T follicular helper cell (primary cell): ENCODE results near the gene CDK3.

Experiments used
- DNase-seq: peaks from one replicate; pipeline ENCODE4 v3.0.0-alpha.2; 2020; ENCODE audit warnings: low read depth

CDK3 gene

GRCh38 chr17:75991396-75991795 is 9.3 kb upstream of the CDK3 start:
- DNase-seq = no peak

GRCh38 chr17:75994802-75995370 is 5.8 kb upstream of the CDK3 start:
- no peak for DNase-seq

GRCh38 chr17:75995385-75995925 is 5.2 kb upstream of the CDK3 start:
- no peak for DNase-seq

- no peak for DNase-seq
Measured at GRCh38 chr17:75996665-75997590, 3.7 kb upstream of the CDK3 start.

GRCh38 chr17:75998327-75998795 is 2.3 kb upstream of the CDK3 start:
- DNase-seq = no peak

GRCh38 chr17:76000016-76000754 is 470 bp upstream of the CDK3 start:
- peak; percentile 38 for DNase-seq

- no peak for DNase-seq
Measured at GRCh38 chr17:76002100-76002499, 1.4 kb downstream of the CDK3 start.

GRCh38 chr17:76003915-76004314 is 3.3 kb downstream of the CDK3 start:
- DNase-seq = no peak

- DNase-seq = no peak
Measured at GRCh38 chr17:76004750-76005262, 4.2 kb downstream of the CDK3 start.

GRCh38 chr17:76005263-76006149 is 4.9 kb downstream of the CDK3 start:
- DNase-seq = peak; percentile 70

GRCh38 chr17:76007131-76007849 is 6.6 kb downstream of the CDK3 start:
- DNase-seq = no peak

- no peak for DNase-seq
Measured at GRCh38 chr17:76007850-76008165, 7.2 kb downstream of the CDK3 start.

GRCh38 chr17:76008208-76008607 is 7.6 kb downstream of the CDK3 start:
- no peak for DNase-seq

GRCh38 chr17:76008630-76009425 is 8.2 kb downstream of the CDK3 start:
- DNase-seq = no peak

- no peak for DNase-seq
Measured at GRCh38 chr17:76009447-76009846, 8.8 kb downstream of the CDK3 start.

- DNase-seq = no peak
Measured at GRCh38 chr17:76009969-76010661, 9.5 kb downstream of the CDK3 start.

- DNase-seq = no peak
Measured at GRCh38 chr17:76011951-76012350, 11.3 kb downstream of the CDK3 start.

- DNase-seq = no peak
Measured at GRCh38 chr17:76013377-76013932, 12.8 kb downstream of the CDK3 start.
